T-helper 17 cell (primary cell): Measurements from ENCODE around the gene KANSL1. TPM values are rescaled to one million over a fixed set of nuclear protein-coding genes. Genes with fewer than 3 reads are reported as not detected.
"Not testable (repeated sequence)": the region's sequence is repeated elsewhere in the genome, so short reads cannot be mapped to it uniquely, and the experiment has no call there.

Experiments
- ATAC-seq: fragments of 150-1000 bp; cut with Tn5 transposase; 2 replicates; pipeline ENCODE4 v1.10.0; 2021; ENCODE audit warnings: mild to moderate bottlenecking, moderate library complexity
- DNase-seq, 3 donors: peaks; one replicate each; pipeline versions ENCODE4 v3.0.0 to v3.0.0-alpha.2; 2020 to 2021
- H3K9me3 ChIP-seq: one replicate; pipeline ENCODE4 v1.7.0; 2013; ENCODE audit warnings: low read length, mild to moderate bottlenecking; ENCODE audit not compliant: control insufficient read depth, poor library complexity, severe bottlenecking
- H3K27ac Mint-ChIP-seq: one replicate; pipeline ENCODE4 v1.8.0; 2022; ENCODE audit warnings: mild to moderate bottlenecking, moderate library complexity, mixed read lengths
- H3K27me3 Mint-ChIP-seq: one replicate; pipeline ENCODE4 v1.8.0; 2022; ENCODE audit warnings: mixed read lengths
- H3K36me3 Mint-ChIP-seq: one replicate; pipeline ENCODE4 v1.8.0; 2022; ENCODE audit warnings: low read depth, mixed read lengths
- H3K4me1 Mint-ChIP-seq: one replicate; pipeline ENCODE4 v1.8.0; 2022; ENCODE audit warnings: mild to moderate bottlenecking, mixed read lengths
- H3K4me3 Mint-ChIP-seq: one replicate; pipeline ENCODE4 v1.8.0; 2022; ENCODE audit warnings: mild to moderate bottlenecking, moderate library complexity, mixed read lengths
- total RNA-seq, 4 donors: library from RNA in 2 of 4; stranded (reverse) in 2 of 4; gene quantifications; one replicate each; pipeline ENCODE4 v1.2.3 and lab custom pipeline; 2022 to 2026

KANSL1 gene
- total RNA-seq, 2 donors from 2014 or later, result 142 to 187 TPM

DNA sequence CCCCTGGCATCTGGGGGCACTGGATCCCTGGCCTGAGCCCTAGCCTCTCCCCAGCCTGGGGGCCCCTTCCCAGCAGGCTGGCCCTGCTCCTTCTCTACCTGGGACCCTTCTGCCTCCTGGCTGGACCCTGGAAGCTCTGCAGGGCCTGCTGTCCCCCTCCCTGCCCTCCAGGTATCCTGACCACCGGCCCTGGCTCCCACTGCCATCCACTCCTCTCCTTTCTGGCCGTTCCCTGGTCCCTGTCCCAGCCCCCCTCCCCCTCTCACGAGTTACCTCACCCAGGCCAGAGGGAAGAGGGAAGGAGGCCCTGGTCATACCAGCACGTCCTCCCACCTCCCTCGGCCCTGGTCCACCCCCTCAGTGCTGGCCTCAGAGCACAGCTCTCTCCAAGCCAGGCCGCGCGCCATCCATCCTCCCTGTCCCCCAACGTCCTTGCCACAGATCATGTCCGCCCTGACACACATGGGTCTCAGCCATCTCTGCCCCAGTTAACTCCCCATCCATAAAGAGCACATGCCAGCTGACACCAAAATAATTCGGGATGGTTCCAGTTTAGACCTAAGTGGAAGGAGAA is 180.6 kb downstream of the KANSL1 start:
- no peaks in the 10 kb centered on the region for H3K36me3 Mint-ChIP-seq
- no peak for DNase-seq
- H3K9me3 ChIP-seq, result no peaks in the 10 kb centered on the region
- H3K27me3 Mint-ChIP-seq, result no peaks in the 10 kb centered on the region
- H3K4me1 Mint-ChIP-seq, result no peaks in the 10 kb centered on the region
- H3K4me3 Mint-ChIP-seq, result no peak overlapping the region
- H3K27ac Mint-ChIP-seq, result no peak overlapping the region
- no peak for ATAC-seq

- ATAC-seq (no peak), DNase-seq (no peak)
- no peaks in the 10 kb centered on the region for H3K9me3 ChIP-seq
- Mint-ChIP-seq H3K27ac (no peak overlapping the region), H3K36me3 (no peaks in the 10 kb centered on the region), H3K4me3 (no peak overlapping the region), H3K4me1 (no peaks in the 10 kb centered on the region), H3K27me3 (no peaks in the 10 kb centered on the region)
These were observed 181.3 kb downstream of the KANSL1 start for GRCh38 chr17:46011711-46012505.

GRCh38 chr17:46010597-46011186 is 182.5 kb downstream of the KANSL1 start:
- DNase-seq, result no peak
- H3K4me1 Mint-ChIP-seq, result no peaks in the 10 kb centered on the region

DNA sequence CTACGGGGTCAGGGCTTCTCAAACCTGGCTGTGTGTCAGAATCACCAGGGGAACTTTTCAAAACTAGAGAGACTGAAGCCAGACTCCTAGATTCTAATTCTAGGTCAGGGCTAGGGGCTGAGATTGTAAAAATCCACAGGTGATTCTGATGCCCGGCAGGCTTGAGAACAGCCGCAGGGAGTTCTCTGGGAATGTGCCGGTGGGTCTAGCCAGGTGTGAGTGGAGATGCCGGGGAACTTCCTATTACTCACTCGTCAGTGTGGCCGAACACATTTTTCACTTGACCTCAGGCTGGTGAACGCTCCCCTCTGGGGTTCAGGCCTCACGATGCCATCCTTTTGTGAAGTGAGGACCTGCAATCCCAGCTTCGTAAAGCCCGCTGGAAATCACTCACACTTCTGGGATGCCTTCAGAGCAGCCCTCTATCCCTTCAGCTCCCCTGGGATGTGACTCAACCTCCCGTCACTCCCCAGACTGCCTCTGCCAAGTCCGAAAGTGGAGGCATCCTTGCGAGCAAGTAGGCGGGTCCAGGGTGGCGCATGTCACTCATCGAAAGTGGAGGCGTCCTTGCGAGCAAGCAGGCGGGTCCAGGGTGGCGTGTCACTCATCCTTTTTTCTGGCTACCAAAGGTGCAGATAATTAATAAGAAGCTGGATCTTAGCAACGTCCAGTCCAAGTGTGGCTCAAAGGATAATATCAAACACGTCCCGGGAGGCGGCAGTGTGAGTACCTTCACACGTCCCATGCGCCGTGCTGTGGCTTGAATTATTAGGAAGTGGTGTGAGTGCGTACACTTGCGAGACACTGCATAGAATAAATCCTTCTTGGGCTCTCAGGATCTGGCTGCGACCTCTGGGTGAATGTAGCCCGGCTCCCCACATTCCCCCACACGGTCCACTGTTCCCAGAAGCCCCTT is 183.3 kb downstream of the KANSL1 start:
- H3K4me3 Mint-ChIP-seq, result no peak overlapping the region
- ATAC-seq (no peak), DNase-seq (no peak)
- H3K9me3 ChIP-seq, result no peaks in the 10 kb centered on the region
- H3K27ac Mint-ChIP-seq, result no peak overlapping the region
- H3K4me1 Mint-ChIP-seq, result no peaks in the 10 kb centered on the region
- H3K27me3 Mint-ChIP-seq, result no peaks in the 10 kb centered on the region
- no peaks in the 10 kb centered on the region for H3K36me3 Mint-ChIP-seq

More at GRCh38 chr17:46010597-46011186, 182.5 kb downstream of the KANSL1 start:
- H3K27me3 Mint-ChIP-seq, result no peaks in the 10 kb centered on the region
- H3K36me3 Mint-ChIP-seq, result no peaks in the 10 kb centered on the region
- no peak overlapping the region for H3K27ac Mint-ChIP-seq
- no peaks in the 10 kb centered on the region for H3K9me3 ChIP-seq
- no peak overlapping the region for H3K4me3 Mint-ChIP-seq
- ATAC-seq, result no peak

DNA sequence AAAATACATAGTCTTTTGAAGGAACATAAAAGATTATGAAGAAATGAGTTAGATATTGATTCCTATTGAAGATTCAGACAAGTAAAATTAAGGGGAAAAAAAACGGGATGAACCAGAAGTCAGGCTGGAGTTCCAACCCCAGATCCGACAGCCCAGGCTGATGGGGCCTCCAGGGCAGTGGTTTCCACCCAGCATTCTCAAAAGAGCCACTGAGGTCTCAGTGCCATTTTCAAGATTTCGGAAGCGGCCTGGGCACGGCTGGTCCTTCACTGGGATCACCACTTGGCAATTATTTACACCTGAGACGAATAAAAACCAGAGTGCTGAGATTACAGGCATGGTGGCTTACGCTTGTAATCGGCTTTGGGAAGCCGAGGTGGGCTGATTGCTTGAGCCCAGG is 184.6 kb downstream of the KANSL1 start:
- no peaks in the 10 kb centered on the region for H3K9me3 ChIP-seq
- H3K4me3 Mint-ChIP-seq, result no peak overlapping the region
- DNase-seq (no peak), ATAC-seq (no peak)
- no peaks in the 10 kb centered on the region for H3K4me1 Mint-ChIP-seq
- H3K27me3 Mint-ChIP-seq, result no peaks in the 10 kb centered on the region
- H3K36me3 Mint-ChIP-seq, result no peaks in the 10 kb centered on the region
- H3K27ac Mint-ChIP-seq, result no peak overlapping the region

- Mint-ChIP-seq H3K27ac (no peak overlapping the region), H3K4me1 (no peaks in the 10 kb centered on the region), H3K27me3 (no peaks in the 10 kb centered on the region), H3K4me3 (no peak overlapping the region), H3K36me3 (no peaks in the 10 kb centered on the region)
- DNase-seq, result no peak
- no peak for ATAC-seq
- H3K9me3 ChIP-seq, result no peaks in the 10 kb centered on the region
These were observed 185.7 kb downstream of the KANSL1 start for GRCh38 chr17:46007461-46007965.

DNA sequence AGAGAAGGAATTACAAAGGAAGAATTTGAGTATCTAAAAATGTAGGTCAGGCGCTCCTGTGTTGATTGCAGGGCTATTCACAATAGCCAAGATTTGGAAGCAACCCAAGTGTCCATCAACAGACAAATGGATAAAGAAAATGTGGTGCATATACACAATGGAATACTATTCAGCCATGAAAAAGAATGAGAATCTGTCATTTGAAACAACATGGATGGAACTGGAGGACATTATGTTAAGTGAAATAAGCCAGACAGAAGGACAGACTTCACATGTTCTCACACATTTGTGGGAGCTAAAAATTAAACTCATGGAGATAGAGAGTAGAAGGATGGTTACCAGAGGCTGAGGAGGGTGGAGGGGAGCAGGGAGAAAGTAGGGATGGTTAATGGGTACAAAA is 187.1 kb downstream of the KANSL1 start:
- H3K4me3 Mint-ChIP-seq, ATAC-seq, DNase-seq, H3K4me1 Mint-ChIP-seq, H3K9me3 ChIP-seq, H3K36me3 Mint-ChIP-seq, H3K27me3 Mint-ChIP-seq, H3K27ac Mint-ChIP-seq: not testable (repeated sequence)

DNA sequence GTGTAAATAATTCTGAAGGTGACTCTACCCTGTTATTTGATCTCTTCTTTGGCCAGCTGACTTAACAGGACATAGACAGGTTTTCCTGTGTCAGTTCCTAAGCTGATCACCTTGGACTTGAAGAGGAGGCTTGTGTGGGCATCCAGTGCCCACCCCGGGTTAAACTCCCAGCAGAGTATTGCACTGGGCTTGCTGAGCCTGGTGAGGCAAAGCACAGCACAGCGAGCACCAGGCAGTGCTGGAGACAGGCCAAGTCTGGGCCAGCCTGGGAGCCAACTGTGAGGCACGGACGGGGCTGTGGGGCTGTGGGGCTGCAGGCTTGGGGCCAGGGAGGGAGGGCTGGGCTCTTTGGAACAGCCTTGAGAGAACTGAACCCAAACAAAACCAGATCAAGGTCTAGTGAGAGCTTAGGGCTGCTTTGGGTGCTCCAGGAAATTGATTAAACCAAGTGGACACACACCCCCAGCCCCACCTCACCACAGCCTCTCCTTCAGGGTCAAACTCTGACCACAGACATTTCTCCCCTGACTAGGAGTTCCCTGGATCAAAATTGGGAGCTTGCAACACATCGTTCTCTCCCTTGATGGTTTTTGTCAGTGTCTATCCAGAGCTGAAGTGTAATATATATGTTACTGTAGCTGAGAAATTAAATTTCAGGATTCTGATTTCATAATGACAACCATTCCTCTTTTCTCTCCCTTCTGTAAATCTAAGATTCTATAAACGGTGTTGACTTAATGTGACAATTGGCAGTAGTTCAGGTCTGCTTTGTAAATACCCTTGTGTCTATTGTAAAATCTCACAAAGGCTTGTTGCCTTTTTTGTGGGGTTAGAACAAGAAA is 189.1 kb downstream of the KANSL1 start:
- H3K27ac Mint-ChIP-seq, result no peak overlapping the region
- peaks cover 6% of the 10 kb centered on the region for H3K4me1 Mint-ChIP-seq
- ATAC-seq, result no peak
- H3K27me3 Mint-ChIP-seq, result no peaks in the 10 kb centered on the region
- DNase-seq, result no peak
- H3K36me3 Mint-ChIP-seq, result no peaks in the 10 kb centered on the region
- H3K4me3 Mint-ChIP-seq, result no peak overlapping the region
- no peaks in the 10 kb centered on the region for H3K9me3 ChIP-seq

DNA sequence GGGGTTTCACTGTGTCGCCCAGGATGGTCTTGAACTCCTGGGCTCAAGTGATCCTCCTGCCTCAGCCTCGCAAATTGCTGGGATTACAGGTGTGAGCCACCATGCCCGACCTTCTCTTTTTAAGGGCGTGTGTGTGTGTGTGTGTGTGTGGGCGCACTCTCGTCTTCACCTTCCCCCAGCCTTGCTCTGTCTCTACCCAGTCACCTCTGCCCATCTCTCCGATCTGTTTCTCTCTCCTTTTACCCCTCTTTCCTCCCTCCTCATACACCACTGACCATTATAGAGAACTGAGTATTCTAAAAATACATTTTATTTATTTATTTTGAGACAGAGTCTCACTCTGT is 190.3 kb downstream of the KANSL1 start:
- Mint-ChIP-seq H3K4me1 (peaks cover 6% of the 10 kb centered on the region), H3K4me3 (no peak overlapping the region), H3K36me3 (no peaks in the 10 kb centered on the region), H3K27ac (peak overlapping the region; percentile 32), H3K27me3 (no peaks in the 10 kb centered on the region)
- H3K9me3 ChIP-seq, result no peaks in the 10 kb centered on the region
- DNase-seq (no peak), ATAC-seq (peak; percentile 20)

DNA sequence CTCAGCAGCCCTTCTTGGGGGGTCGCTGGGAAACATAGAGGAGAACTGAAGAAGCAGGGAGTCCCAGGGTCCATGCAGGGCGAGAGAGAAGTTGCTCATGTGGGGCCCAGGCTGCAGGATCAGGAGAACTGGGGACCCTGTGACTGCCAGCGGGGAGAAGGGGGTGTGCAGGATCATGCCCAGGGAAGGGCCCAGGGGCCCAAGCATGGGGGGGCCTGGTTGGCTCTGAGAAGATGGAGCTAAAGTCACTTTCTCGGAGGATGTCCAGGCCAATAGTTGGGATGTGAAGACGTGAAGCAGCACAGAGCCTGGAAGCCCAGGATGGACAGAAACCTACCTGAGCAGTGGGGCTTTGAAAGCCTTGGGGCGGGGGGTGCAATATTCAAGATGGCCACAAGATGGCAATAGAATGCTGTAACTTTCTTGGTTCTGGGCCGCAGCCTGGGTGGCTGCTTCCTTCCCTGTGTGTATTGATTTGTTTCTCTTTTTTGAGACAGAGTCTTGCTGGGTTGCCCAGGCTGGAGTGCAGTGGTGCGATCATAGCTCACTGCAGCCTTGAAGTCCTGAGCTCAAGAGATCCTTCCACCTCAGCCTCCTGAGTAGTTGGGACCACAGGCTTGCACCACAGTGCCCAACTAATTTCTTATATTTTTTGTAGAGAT is 190.8 kb downstream of the KANSL1 start:
- Mint-ChIP-seq H3K27me3 (no peaks in the 10 kb centered on the region), H3K27ac (peak overlapping the region; percentile 32), H3K36me3 (no peaks in the 10 kb centered on the region), H3K4me1 (peaks cover 6% of the 10 kb centered on the region), H3K4me3 (no peak overlapping the region)
- no peaks in the 10 kb centered on the region for H3K9me3 ChIP-seq
- DNase-seq (peak; percentile 51 to 68 (median 56)), ATAC-seq (peak; percentile 96)

- Mint-ChIP-seq H3K27ac (no peak overlapping the region), H3K27me3 (no peaks in the 10 kb centered on the region), H3K36me3 (no peaks in the 10 kb centered on the region), H3K4me1 (peaks cover 6% of the 10 kb centered on the region), H3K4me3 (no peak overlapping the region)
- no peak for ATAC-seq
- no peaks in the 10 kb centered on the region for H3K9me3 ChIP-seq
- no peak for DNase-seq
These were observed 191.6 kb downstream of the KANSL1 start for GRCh38 chr17:46001390-46002310.
